ENCODE data around the gene AGTR1.

GRCh38 chr3:148772835-148773234 is 75.1 kb downstream of the AGTR1 start:
- TF ChIP-seq CTCF (IDR thresholded peaks at IDR 0.05) (no peak), POLR2A (IDR thresholded peaks at IDR 0.05) (no peak)
